H9 (cell line): ENCODE results near the gene FLCN. TPM values are rescaled to one million over a fixed set of nuclear protein-coding genes. Genes with fewer than 3 reads are reported as not detected.

Source experiments
- DNase-seq: peaks from one replicate; pipeline ENCODE4 v3.0.0-alpha.2; 2017
- H2AFZ ChIP-seq: one replicate; pipeline ENCODE4 v1.6.1; 2013; ENCODE audit warnings: mild to moderate bottlenecking, low read length, control low read depth, moderate library complexity
- H2AK5ac ChIP-seq: 2 replicates; pipeline ENCODE4 v1.6.1; 2013; ENCODE audit warnings: low read length, control low read depth, mixed read lengths; ENCODE audit not compliant: insufficient read length
- H2BK120ac ChIP-seq: one replicate; pipeline ENCODE4 v1.6.1; 2013; ENCODE audit warnings: low read depth, mild to moderate bottlenecking, low read length, control low read depth, inconsistent platforms; ENCODE audit not compliant: poor library complexity, severe bottlenecking
- H2BK12ac ChIP-seq: 2 replicates; pipeline ENCODE4 v1.6.1; 2013; ENCODE audit warnings: low read length, control low read depth, mixed read lengths, low read depth; ENCODE audit not compliant: insufficient read length
- H2BK15ac ChIP-seq: 2 replicates; pipeline ENCODE4 v1.6.1; 2013; ENCODE audit warnings: low read depth, low read length, control low read depth
- H2BK20ac ChIP-seq: one replicate; pipeline ENCODE4 v1.6.1; 2013; ENCODE audit warnings: low read depth, mild to moderate bottlenecking, low read length, control low read depth, inconsistent platforms; ENCODE audit not compliant: poor library complexity, severe bottlenecking
- H2BK5ac ChIP-seq: 2 replicates; pipeline ENCODE4 v1.6.1; 2013; ENCODE audit warnings: low read length, control low read depth, mixed read lengths; ENCODE audit not compliant: insufficient read length
- H3K14ac ChIP-seq: 2 replicates; pipeline ENCODE4 v1.6.1; 2013; ENCODE audit warnings: low read length, control low read depth; ENCODE audit not compliant: insufficient read depth
- H3K18ac ChIP-seq: 2 replicates; pipeline ENCODE4 v1.6.1; 2013; ENCODE audit warnings: low read depth, mild to moderate bottlenecking, mixed read lengths, low read length, control low read depth; ENCODE audit not compliant: insufficient read length
- H3K23ac ChIP-seq: 2 replicates; pipeline ENCODE4 v1.6.1; 2013; ENCODE audit warnings: low read length, control low read depth, mixed read lengths, low read depth; ENCODE audit not compliant: insufficient read length
- H3K23me2 ChIP-seq: 2 replicates; pipeline ENCODE4 v1.6.1; 2013; ENCODE audit warnings: low read depth, mild to moderate bottlenecking, mixed read lengths, low read length, control low read depth; ENCODE audit not compliant: insufficient read length, poor library complexity, severe bottlenecking
- H3K27ac ChIP-seq: 2 replicates; pipeline ENCODE4 v1.5.1; 2013; ENCODE audit warnings: low read length, control low read depth, mixed read lengths, low read depth; ENCODE audit not compliant: insufficient read length
- H3K27me3 ChIP-seq: 2 replicates; pipeline ENCODE4 v1.6.1; 2013; ENCODE audit warnings: low read length, control low read depth, inconsistent platforms; ENCODE audit not compliant: insufficient read depth
- H3K4ac ChIP-seq: 2 replicates; pipeline ENCODE4 v1.6.1; 2013; ENCODE audit warnings: low read depth, mild to moderate bottlenecking, control low read depth, inconsistent platforms, low read length, moderate library complexity
- H3K4me1 ChIP-seq: 2 replicates; pipeline ENCODE4 v1.6.1; 2013; ENCODE audit warnings: low read length, control low read depth, inconsistent platforms; ENCODE audit not compliant: insufficient read depth
- H3K4me2 ChIP-seq: 2 replicates; pipeline ENCODE4 v1.6.1; 2013; ENCODE audit warnings: low read length, control low read depth, mixed read lengths; ENCODE audit not compliant: insufficient read length, insufficient read depth
- H3K56ac ChIP-seq: 2 replicates; pipeline ENCODE4 v1.6.1; 2013; ENCODE audit warnings: low read depth, mild to moderate bottlenecking, mixed read lengths, low read length, control low read depth; ENCODE audit not compliant: insufficient read length
- H3K79me1 ChIP-seq: 2 replicates; pipeline ENCODE4 v1.6.1; 2013; ENCODE audit warnings: low read depth, mild to moderate bottlenecking, moderate library complexity, low read length, control low read depth, inconsistent platforms; ENCODE audit not compliant: insufficient read depth, poor library complexity, severe bottlenecking
- H3K79me2 ChIP-seq: 2 replicates; pipeline ENCODE4 v1.6.1; 2013; ENCODE audit warnings: low read length, control low read depth, inconsistent platforms; ENCODE audit not compliant: insufficient read depth
- H3K9ac ChIP-seq: 2 replicates; pipeline ENCODE4 v1.6.1; 2013; ENCODE audit warnings: low read length, control low read depth, mixed read lengths; ENCODE audit not compliant: insufficient read length; ENCODE audit errors: extremely low read depth
- H3K9me3 ChIP-seq: one replicate; pipeline ENCODE4 v1.6.1; 2013; ENCODE audit warnings: low read depth, low read length, inconsistent platforms; ENCODE audit not compliant: control insufficient read depth
- H3T11ph ChIP-seq: one replicate; pipeline ENCODE4 v1.6.1; 2013; ENCODE audit warnings: mild to moderate bottlenecking, low read length, control low read depth, inconsistent platforms
- H4K20me1 ChIP-seq: one replicate; pipeline ENCODE4 v1.6.1; 2013; ENCODE audit not compliant: control insufficient read depth, insufficient read length, insufficient read depth
- H4K5ac ChIP-seq: 2 replicates; pipeline ENCODE4 v1.6.1; 2013; ENCODE audit warnings: low read depth, mild to moderate bottlenecking, mixed read lengths, low read length, control low read depth; ENCODE audit not compliant: insufficient read length
- H4K8ac ChIP-seq: replicated peaks from 2 replicates; pipeline ENCODE4 v1.6.1; 2013; ENCODE audit warnings: low read length, control low read depth, mixed read lengths, low read depth; ENCODE audit not compliant: insufficient read length
- H4K91ac ChIP-seq: 2 replicates; pipeline ENCODE4 v1.6.1; 2013; ENCODE audit warnings: low read depth, mild to moderate bottlenecking, moderate library complexity, mixed read lengths, low read length, control low read depth; ENCODE audit not compliant: insufficient read length
- H3K27ac Mint-ChIP-seq, 3 experiments: 2 replicates in 2 of 3; 3 replicates in 1 of 3; pipeline ENCODE4 v1.8.0; 2020 to 2021; ENCODE audit warnings: mixed read lengths in 3 of 3, mild to moderate bottlenecking in 1 of 3, moderate library complexity in 1 of 3
- H3K27me3 Mint-ChIP-seq: 2 replicates; pipeline ENCODE4 v1.8.0; 2021; ENCODE audit warnings: low read depth, mild to moderate bottlenecking, moderate library complexity, mixed read lengths
- H3K36me3 Mint-ChIP-seq, 3 experiments: 2 replicates in 2 of 3; 3 replicates in 1 of 3; pipeline ENCODE4 v1.8.0; 2020 to 2021; ENCODE audit warnings: low read depth in 3 of 3, mixed read lengths in 3 of 3; ENCODE audit not compliant: insufficient read depth in 1 of 3
- H3K4me1 Mint-ChIP-seq, 2 experiments: 2 replicates each; pipeline ENCODE4 v1.8.0; 2020; ENCODE audit warnings: mixed read lengths in 2 of 2
- H3K4me3 Mint-ChIP-seq, 2 experiments: 2 replicates in 1 of 2; 3 replicates in 1 of 2; pipeline ENCODE4 v1.8.0; 2020 to 2021; ENCODE audit warnings: mild to moderate bottlenecking in 2 of 2, mixed read lengths in 2 of 2, moderate library complexity in 1 of 2
- H3K9me3 Mint-ChIP-seq, 2 experiments: 2 replicates in 1 of 2; 3 replicates in 1 of 2; pipeline ENCODE4 v1.8.0; 2020; ENCODE audit warnings: mild to moderate bottlenecking in 2 of 2, mixed read lengths in 2 of 2, moderate library complexity in 1 of 2
- CTCF ChIP-seq: fragments of 200-600 bp; sonication (generic); conservative IDR thresholded peaks from 3 replicates; pipeline ENCODE4 v1.8.0; 2021; ENCODE audit warnings: antibody characterized with exemption, mild to moderate bottlenecking
- WGBS: extraction: QIAGEN DNeasy Blood & Tissue Kit; methylation state at CpG from one replicate; pipeline ENCODE4 v1.1.7; 2013; ENCODE audit warnings: missing lambda C conversion rate, low lambda C conversion rate, mixed read lengths; ENCODE audit not compliant: insufficient read length; ENCODE audit errors: extremely low coverage; 5-methylcytosine and 5-hydroxymethylcytosine counted together
- total RNA-seq: library from RNA; stranded (reverse); gene quantifications from 2 replicates; pipeline ENCODE4 v1.2.1, GENCODE V29; 2021

FLCN gene
- total RNA-seq, 1 experiment from 2014 or later = 33.3 TPM

- Mint-ChIP-seq H3K4me1 (peaks cover 2 to 16% of the 10 kb centered on the region in 2 experiments; a peak in 2 of 4 replicates), H3K9me3 (no peaks in the 10 kb centered on the region), H3K27ac (peak overlapping the region in 1 of 3 experiments; percentile 34; a peak in 2 of 7 replicates), H3K36me3 (peaks cover 18 to 58% (median 32%) of the 10 kb centered on the region in 3 experiments; a peak in 6 of 7 replicates), H3K27me3 (no peaks in the 10 kb centered on the region), H3K4me3 (no peak overlapping the region)
- Histone ChIP-seq H3K23ac (no peak overlapping the region), H3K18ac (no peak overlapping the region), H2BK120ac (no peak overlapping the region), H3T11ph (no peak overlapping the region), H3K23me2 (no peaks in the 10 kb centered on the region), H3K79me2 (no peaks in the 10 kb centered on the region), H2BK15ac (no peak overlapping the region), H3K4me2 (no peak overlapping the region), H3K9me3 (no peaks in the 10 kb centered on the region), H2BK20ac (no peak overlapping the region), H4K5ac (no peak overlapping the region), H3K79me1 (no peaks in the 10 kb centered on the region), H4K8ac (no peak overlapping the region), H2AFZ (no peak overlapping the region), H3K9ac (no peak overlapping the region), H2BK5ac (no peak overlapping the region), H3K14ac (no peak overlapping the region), H3K27ac (no peak overlapping the region), H2BK12ac (no peak overlapping the region), H4K20me1 (no peaks in the 10 kb centered on the region), H3K4me1 (no peaks in the 10 kb centered on the region), H3K27me3 (no peaks in the 10 kb centered on the region), H4K91ac (no peak overlapping the region), H2AK5ac (no peak overlapping the region), H3K4ac (no peak overlapping the region), H3K56ac (no peak overlapping the region)
- no peak for TF ChIP-seq CTCF
- no peak for DNase-seq
- no CpG with 5 or more reads among the region's 10 CpGs for WGBS
Measured at GRCh38 chr17:17167986-17168385, 69.0 kb downstream of the FLCN start.
